ENCODE results near the gene FMO5.

- no peak for TF ChIP-seq ZNF391 (tag by site-specific recombination; IDR thresholded peaks at IDR 0.05; ENCODE audit: borderline replicate concordance, low read depth)
- no peak for TF ChIP-seq ZNF221 (tag by site-specific recombination; IDR thresholded peaks at IDR 0.05; ENCODE audit: borderline replicate concordance)
- no peak for TF ChIP-seq REST (tag by site-specific recombination; IDR thresholded peaks at IDR 0.05)
- no peak for TF ChIP-seq CTCF (tag by site-specific recombination; IDR thresholded peaks at IDR 0.05)
- no peak for TF ChIP-seq ZNF362 (tag by site-specific recombination; IDR thresholded peaks at IDR 0.05)
- no peak for TF ChIP-seq ZNF148 (tag by site-specific recombination; IDR thresholded peaks at IDR 0.05; ENCODE audit: borderline replicate concordance)
- TF ChIP-seq ZNF202 (tag by site-specific recombination; IDR thresholded peaks at IDR 0.05; ENCODE audit: borderline replicate concordance) = no peak
- TF ChIP-seq ZNF169 (tag by site-specific recombination; IDR thresholded peaks at IDR 0.05) = no peak
Observed at GRCh38 chr1:147208619-147209018, 16.5 kb downstream of the FMO5 start.
